ENCODE results near the gene SCN5A. TPM values are rescaled to one million over a fixed set of nuclear protein-coding genes. Genes with fewer than 3 reads are reported as not detected.
A peak's percentile ranks its signal among the peaks of the same experiment; 100 is the strongest.

The SCN5A gene
- total and polyA plus RNA-seq, 4 donors: 0.38 to 2.0 (median 0.61) TPM

- ATAC-seq (ENCODE audit: low FRiP score) (no peak), DNase-seq (peak in 1 of 2 donors; percentile 51)
- H3K27me3 ChIP-seq (ENCODE audit: control insufficient read depth in 1 of 2, insufficient read depth in 2 of 2, low read length in 1 of 2): no peaks in the 10 kb centered on the region
- no peak overlapping the region for H3K27ac ChIP-seq (ENCODE audit: low read depth in 1 of 2, low read length in 2 of 2)
- H3K9me3 ChIP-seq (ENCODE audit: control insufficient read depth, low read length): no peaks in the 10 kb centered on the region
- intact Hi-C loops (cut with DNase I): no loop called here
- no peak overlapping the region for H3K4me3 ChIP-seq (ENCODE audit: low read length in 2 of 2)
- no peaks in the 10 kb centered on the region for H3K4me1 ChIP-seq (ENCODE audit: control insufficient read depth in 1 of 2, insufficient read depth in 2 of 2, low read length in 2 of 2)
- peaks cover 0 to 2% of the 10 kb centered on the region in 2 donors for H3K36me3 ChIP-seq (ENCODE audit: control insufficient read depth in 1 of 2, insufficient read depth in 2 of 2, low read length in 1 of 2)
- 59 to 67% methylated on average over 8 of the region's 8 CpGs for WGBS, 2 donors
Observed at GRCh38 chr3:38582941-38583645, 66.4 kb downstream of the SCN5A start.

GRCh38 chr3:38582316-38582715, 67.2 kb downstream of the SCN5A start:
- Histone ChIP-seq H3K9me3 (ENCODE audit: control insufficient read depth, low read length) (no peaks in the 10 kb centered on the region), H3K27ac (ENCODE audit: low read depth in 1 of 2, low read length in 2 of 2) (no peak overlapping the region), H3K36me3 (ENCODE audit: control insufficient read depth in 1 of 2, insufficient read depth in 2 of 2, low read length in 1 of 2) (peaks cover 0 to 2% of the 10 kb centered on the region in 2 donors), H3K4me3 (ENCODE audit: low read length in 2 of 2) (no peak overlapping the region), H3K27me3 (ENCODE audit: control insufficient read depth in 1 of 2, insufficient read depth in 2 of 2, low read length in 1 of 2) (no peaks in the 10 kb centered on the region), H3K4me1 (ENCODE audit: control insufficient read depth in 1 of 2, insufficient read depth in 2 of 2, low read length in 2 of 2) (no peaks in the 10 kb centered on the region)
- no peak for ATAC-seq (ENCODE audit: low FRiP score)
- DNase-seq: no peak
- WGBS, 2 donors: 83 to 90% methylated on average over 6 of the region's 6 CpGs
- intact Hi-C loops (cut with DNase I): no loop called here

- 86 to 90% methylated on average over 2 of the region's 2 CpGs for WGBS, 2 donors
- intact Hi-C loops (cut with DNase I): no loop called here
- DNase-seq (peak in 1 of 2 donors; percentile 24), ATAC-seq (ENCODE audit: low FRiP score) (no peak)
- Histone ChIP-seq H3K4me1 (ENCODE audit: control insufficient read depth in 1 of 2, insufficient read depth in 2 of 2, low read length in 2 of 2) (no peaks in the 10 kb centered on the region), H3K9me3 (ENCODE audit: control insufficient read depth, low read length) (no peaks in the 10 kb centered on the region), H3K36me3 (ENCODE audit: control insufficient read depth in 1 of 2, insufficient read depth in 2 of 2, low read length in 1 of 2) (peaks cover 0 to 2% of the 10 kb centered on the region in 2 donors), H3K4me3 (ENCODE audit: low read length in 2 of 2) (no peak overlapping the region), H3K27me3 (ENCODE audit: control insufficient read depth in 1 of 2, insufficient read depth in 2 of 2, low read length in 1 of 2) (no peaks in the 10 kb centered on the region), H3K27ac (ENCODE audit: low read depth in 1 of 2, low read length in 2 of 2) (no peak overlapping the region)
Observed at GRCh38 chr3:38581774-38582173, 67.7 kb downstream of the SCN5A start.

- H3K4me1 ChIP-seq (ENCODE audit: control insufficient read depth in 1 of 2, insufficient read depth in 2 of 2, low read length in 2 of 2): no peaks in the 10 kb centered on the region
- ATAC-seq (ENCODE audit: low FRiP score) (no peak), DNase-seq (peak in 1 of 2 donors; percentile 57)
- no peak overlapping the region for H3K27ac ChIP-seq (ENCODE audit: low read depth in 1 of 2, low read length in 2 of 2)
- H3K36me3 ChIP-seq (ENCODE audit: control insufficient read depth in 1 of 2, insufficient read depth in 2 of 2, low read length in 1 of 2): peaks cover 0 to 2% of the 10 kb centered on the region in 2 donors
- H3K27me3 ChIP-seq (ENCODE audit: control insufficient read depth in 1 of 2, insufficient read depth in 2 of 2, low read length in 1 of 2): no peaks in the 10 kb centered on the region
- no peaks in the 10 kb centered on the region for H3K9me3 ChIP-seq (ENCODE audit: control insufficient read depth, low read length)
- no peak overlapping the region for H3K4me3 ChIP-seq (ENCODE audit: low read length in 2 of 2)
- 95 to 96% methylated on average over 21 of the region's 21 CpGs for WGBS, 2 donors
- intact Hi-C loops (cut with DNase I): no loop called here
Observed at GRCh38 chr3:38580450-38581382, 68.8 kb downstream of the SCN5A start.

- Histone ChIP-seq H3K9me3 (ENCODE audit: control insufficient read depth, low read length) (no peaks in the 10 kb centered on the region), H3K36me3 (ENCODE audit: control insufficient read depth in 1 of 2, insufficient read depth in 2 of 2, low read length in 1 of 2) (no peaks in the 10 kb centered on the region), H3K27ac (ENCODE audit: low read depth in 1 of 2, low read length in 2 of 2) (no peak overlapping the region), H3K4me3 (ENCODE audit: low read length in 2 of 2) (no peak overlapping the region), H3K27me3 (ENCODE audit: control insufficient read depth in 1 of 2, insufficient read depth in 2 of 2, low read length in 1 of 2) (no peaks in the 10 kb centered on the region), H3K4me1 (ENCODE audit: control insufficient read depth in 1 of 2, insufficient read depth in 2 of 2, low read length in 2 of 2) (no peaks in the 10 kb centered on the region)
- peak in 1 of 2 donors; percentile 21 for DNase-seq
- ATAC-seq (ENCODE audit: low FRiP score): no peak
- 60 to 82% methylated on average over 14 of the region's 14 CpGs for WGBS, 2 donors
- intact Hi-C loops (cut with DNase I): no loop called here
Observed at GRCh38 chr3:38579551-38580449, 69.7 kb downstream of the SCN5A start.

GRCh38 chr3:38579141-38579540, 70.3 kb downstream of the SCN5A start:
- Histone ChIP-seq H3K4me3 (ENCODE audit: low read length in 2 of 2) (no peak overlapping the region), H3K36me3 (ENCODE audit: control insufficient read depth in 1 of 2, insufficient read depth in 2 of 2, low read length in 1 of 2) (no peaks in the 10 kb centered on the region), H3K27ac (ENCODE audit: low read depth in 1 of 2, low read length in 2 of 2) (no peak overlapping the region), H3K9me3 (ENCODE audit: control insufficient read depth, low read length) (no peaks in the 10 kb centered on the region), H3K27me3 (ENCODE audit: control insufficient read depth in 1 of 2, insufficient read depth in 2 of 2, low read length in 1 of 2) (no peaks in the 10 kb centered on the region), H3K4me1 (ENCODE audit: control insufficient read depth in 1 of 2, insufficient read depth in 2 of 2, low read length in 2 of 2) (no peaks in the 10 kb centered on the region)
- ATAC-seq (ENCODE audit: low FRiP score) (no peak), DNase-seq (no peak)
- 15 to 16% methylated on average over 12 of the region's 12 CpGs for WGBS, 2 donors
- intact Hi-C loops (cut with DNase I): no loop called here

- Histone ChIP-seq H3K9me3 (ENCODE audit: control insufficient read depth, low read length) (no peaks in the 10 kb centered on the region), H3K4me1 (ENCODE audit: control insufficient read depth in 1 of 2, insufficient read depth in 2 of 2, low read length in 2 of 2) (no peaks in the 10 kb centered on the region), H3K27ac (ENCODE audit: low read depth in 1 of 2, low read length in 2 of 2) (no peak overlapping the region), H3K4me3 (ENCODE audit: low read length in 2 of 2) (no peak overlapping the region), H3K36me3 (ENCODE audit: control insufficient read depth in 1 of 2, insufficient read depth in 2 of 2, low read length in 1 of 2) (no peaks in the 10 kb centered on the region), H3K27me3 (ENCODE audit: control insufficient read depth in 1 of 2, insufficient read depth in 2 of 2, low read length in 1 of 2) (no peaks in the 10 kb centered on the region)
- ATAC-seq (ENCODE audit: low FRiP score): no peak
- WGBS, 2 donors: 93 to 95% methylated on average over 9 of the region's 9 CpGs
- intact Hi-C loops (cut with DNase I): no loop called here
- DNase-seq: no peak
Observed at GRCh38 chr3:38578551-38578950, 70.9 kb downstream of the SCN5A start.

GRCh38 chr3:38578081-38578475, 71.4 kb downstream of the SCN5A start:
- Histone ChIP-seq H3K27ac (ENCODE audit: low read depth in 1 of 2, low read length in 2 of 2) (no peak overlapping the region), H3K36me3 (ENCODE audit: control insufficient read depth in 1 of 2, insufficient read depth in 2 of 2, low read length in 1 of 2) (no peaks in the 10 kb centered on the region), H3K4me3 (ENCODE audit: low read length in 2 of 2) (no peak overlapping the region), H3K4me1 (ENCODE audit: control insufficient read depth in 1 of 2, insufficient read depth in 2 of 2, low read length in 2 of 2) (no peaks in the 10 kb centered on the region), H3K9me3 (ENCODE audit: control insufficient read depth, low read length) (no peaks in the 10 kb centered on the region), H3K27me3 (ENCODE audit: control insufficient read depth in 1 of 2, insufficient read depth in 2 of 2, low read length in 1 of 2) (no peaks in the 10 kb centered on the region)
- 88 to 89% methylated on average over 4 of the region's 4 CpGs for WGBS, 2 donors
- DNase-seq (no peak), ATAC-seq (ENCODE audit: low FRiP score) (no peak)
- intact Hi-C loops (cut with DNase I): no loop called here

Measured in aorta (tissue), 5 donors.